SW 1271 (cell line): Measurements from ENCODE around the gene TSHZ3.

Source experiments
- DNase-seq, 2 experiments: peaks; one replicate each; lab custom pipeline; 2025; lab: John Stamatoyannopoulos, UW

TSHZ3 gene

DNA sequence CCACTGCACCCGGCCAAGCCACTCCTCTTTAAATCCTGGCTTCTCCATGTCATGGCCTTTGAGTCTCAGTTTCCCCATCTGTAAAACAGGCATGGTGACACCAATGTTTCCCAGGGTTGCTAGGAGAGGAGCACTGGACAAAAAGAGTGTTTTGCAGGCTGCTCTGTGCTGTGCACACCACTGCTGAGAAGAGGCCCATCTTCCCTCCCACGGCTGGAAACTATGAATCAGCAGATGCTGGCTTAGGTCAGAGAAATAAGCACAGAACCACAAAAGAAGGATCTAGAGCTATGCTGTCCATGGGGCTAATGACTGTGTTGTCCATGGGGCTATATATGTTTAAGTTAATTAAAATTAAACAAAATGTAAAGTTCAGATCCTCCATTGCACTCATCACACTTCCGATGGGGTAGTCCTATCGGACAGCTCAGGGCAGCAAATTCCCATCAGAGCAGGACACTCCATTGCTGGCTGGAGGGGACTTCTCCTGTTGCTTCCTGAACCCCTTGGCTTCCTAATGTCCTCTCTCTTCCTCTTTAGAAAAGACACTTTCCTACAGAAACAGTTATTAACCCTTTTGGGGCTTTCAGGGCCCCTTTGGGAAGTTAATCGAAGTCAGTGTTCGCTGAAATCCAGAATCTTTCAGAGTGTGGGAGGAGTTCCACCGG lies 37.1 kb downstream of the TSHZ3 start:
- no peak for DNase-seq

DNA sequence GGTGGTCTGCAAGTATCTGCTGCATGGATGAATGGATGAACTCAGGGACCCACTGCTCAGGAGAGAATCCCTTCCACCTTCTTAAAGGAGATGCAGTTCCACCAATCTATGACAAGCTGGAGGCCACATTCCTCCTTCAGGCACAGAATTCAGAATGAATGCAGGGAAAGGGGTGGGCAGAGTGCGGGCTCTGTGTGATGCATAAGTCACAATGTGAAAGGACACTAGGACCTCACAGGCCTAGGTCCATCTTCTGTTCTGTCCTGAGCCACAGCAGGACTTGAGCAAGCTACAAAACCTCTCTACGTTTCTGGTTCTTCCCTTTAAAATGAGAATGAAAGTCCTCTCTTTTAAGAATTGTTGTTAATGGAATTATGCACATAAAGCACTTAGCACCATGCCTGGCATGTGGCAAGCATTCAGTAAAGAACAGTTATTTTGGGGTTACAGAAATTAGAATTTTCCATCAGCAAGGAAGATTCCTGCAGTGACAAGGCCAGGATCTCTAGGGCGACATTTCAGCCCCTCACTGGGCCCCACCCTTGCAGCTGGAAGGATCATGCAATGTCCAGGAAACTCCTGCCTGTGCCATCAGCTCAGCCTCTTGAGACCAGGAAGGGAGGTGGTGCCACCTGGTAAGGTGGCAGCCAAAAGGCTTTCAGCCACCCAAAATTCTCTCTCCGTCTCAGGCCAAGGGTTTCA lies 38.7 kb downstream of the TSHZ3 start:
- DNase-seq = no peak

DNA sequence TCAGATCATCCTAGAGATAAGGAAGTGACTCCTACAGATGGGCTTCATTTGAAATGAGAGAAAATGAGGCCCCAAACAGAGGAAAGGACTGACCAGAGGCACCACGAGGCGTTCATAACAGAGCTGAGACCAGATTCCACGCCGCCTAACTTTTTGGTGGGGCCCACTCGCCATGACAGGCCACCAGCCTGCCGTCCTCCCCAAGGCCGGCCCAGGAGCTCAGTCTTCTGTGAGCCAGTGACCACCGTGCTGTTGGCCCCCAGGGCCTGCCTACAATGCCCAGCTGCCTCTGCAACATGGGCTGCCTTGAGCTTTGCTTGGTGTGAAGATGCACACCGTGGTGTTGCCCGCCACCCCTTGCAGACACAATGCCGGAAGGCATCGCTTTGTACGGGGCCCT lies 40.5 kb downstream of the TSHZ3 start:
- DNase-seq = no peak

DNA sequence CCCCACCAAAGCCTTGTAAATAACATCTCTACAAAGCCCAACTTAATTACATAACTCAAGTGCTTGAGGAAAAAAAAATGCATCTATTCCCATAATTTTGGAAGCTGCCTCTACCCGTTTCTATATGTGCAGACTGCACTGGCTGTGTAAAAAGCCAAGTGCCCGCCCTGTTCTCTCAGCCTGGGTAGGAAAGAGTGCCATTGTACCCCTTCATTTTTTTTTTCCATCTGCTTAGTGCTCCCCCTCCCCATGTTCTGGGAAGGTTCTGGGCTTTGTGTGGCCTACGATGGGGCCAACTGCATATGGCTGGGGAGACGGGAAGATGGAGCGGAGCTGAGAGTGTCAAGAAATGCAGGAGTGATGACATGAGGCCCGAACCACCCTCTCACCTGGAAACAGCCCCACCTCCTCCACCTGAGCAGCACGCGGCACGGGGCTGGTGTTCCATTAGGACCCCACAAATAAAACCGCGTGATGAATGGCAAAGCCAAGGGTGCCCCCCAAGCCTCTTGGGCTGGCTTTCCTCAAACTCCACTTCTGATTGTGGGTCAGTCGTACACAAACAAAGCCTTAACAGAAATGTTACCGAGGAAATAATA lies 42.1 kb downstream of the TSHZ3 start:
- DNase-seq = no peak

DNA sequence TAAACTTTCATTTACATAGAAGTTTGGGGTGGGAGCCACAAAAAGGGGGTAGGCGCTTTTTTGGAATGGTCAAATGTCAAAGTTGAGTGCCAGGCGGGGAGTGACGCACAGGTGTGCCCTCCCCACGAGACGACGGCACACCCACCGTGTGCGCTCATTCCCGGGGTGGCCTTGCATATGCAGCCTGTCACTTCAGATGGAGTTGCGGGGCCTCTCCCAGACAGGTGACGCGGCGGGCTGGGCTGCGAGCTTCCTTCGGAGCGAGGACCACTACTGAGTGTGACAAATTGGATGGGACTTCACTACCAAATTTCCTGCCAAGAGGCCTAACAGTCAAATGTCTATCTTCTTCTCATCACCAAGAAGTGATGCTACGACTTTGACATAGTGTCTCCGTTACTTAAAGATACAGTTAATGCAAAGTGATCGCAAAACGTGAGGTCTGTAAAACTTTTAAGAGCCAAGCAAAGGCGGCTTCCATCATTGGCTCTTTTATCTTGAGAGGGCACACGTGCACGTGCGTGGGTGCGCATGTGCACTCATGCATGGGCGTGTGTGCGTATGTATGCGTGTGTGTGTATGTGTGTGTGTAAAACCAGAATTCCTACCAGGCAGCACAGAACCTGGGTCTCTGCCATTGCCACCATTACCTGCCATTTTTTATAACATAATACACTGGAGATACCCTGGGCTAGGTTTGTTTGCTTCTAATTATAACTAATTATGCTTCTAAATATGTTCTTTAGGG lies 43.1 kb downstream of the TSHZ3 start:
- DNase-seq = no peak

DNA sequence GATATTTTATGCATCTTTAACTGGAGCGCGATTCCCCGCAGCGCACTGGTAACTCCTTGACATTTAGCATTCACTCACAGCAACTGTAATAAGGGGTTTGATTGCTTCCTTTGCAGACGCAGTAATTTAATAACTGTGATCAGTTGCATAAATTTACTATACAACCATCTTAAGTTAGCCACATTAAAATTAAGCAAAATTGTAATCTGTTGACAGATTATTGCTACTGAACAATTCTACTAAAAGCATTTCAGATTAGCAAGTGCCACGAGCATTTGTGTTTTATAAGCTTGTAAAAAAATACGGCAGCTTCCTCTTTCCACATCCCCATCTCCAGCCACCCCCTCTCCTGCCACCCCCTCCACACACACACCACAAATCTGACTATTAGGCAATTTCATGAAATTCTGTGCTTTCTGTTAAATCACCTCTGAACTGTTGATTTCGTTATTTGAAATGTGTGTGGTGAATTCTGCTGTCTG lies 44.4 kb downstream of the TSHZ3 start:
- DNase-seq = no peak

DNA sequence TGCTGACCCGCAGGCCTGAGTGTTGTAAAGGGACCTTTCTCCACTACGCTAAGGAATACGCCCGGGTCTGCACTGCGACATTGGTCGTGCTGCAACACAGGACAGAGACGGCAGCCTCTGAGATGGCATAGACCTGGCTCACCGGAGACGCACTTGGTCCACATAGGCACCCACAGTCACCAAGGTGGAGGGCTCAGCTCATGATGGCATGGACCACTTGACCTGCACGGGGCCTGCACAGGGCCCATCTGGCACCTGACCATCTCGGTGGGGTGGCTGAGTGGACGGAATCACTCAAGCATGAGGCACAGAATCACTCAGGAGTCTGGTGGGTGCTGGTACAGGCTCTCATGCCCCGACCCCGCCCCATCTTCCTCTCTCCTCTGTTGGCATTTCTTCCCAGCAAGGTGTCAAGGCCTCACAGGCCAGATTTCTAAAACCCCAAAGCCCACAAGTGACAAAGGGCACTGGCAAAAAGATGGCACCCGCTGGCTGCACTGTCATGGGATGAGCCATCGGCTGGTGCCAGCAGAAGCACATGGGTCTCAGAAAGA lies 45.9 kb downstream of the TSHZ3 start:
- no peak for DNase-seq

DNA sequence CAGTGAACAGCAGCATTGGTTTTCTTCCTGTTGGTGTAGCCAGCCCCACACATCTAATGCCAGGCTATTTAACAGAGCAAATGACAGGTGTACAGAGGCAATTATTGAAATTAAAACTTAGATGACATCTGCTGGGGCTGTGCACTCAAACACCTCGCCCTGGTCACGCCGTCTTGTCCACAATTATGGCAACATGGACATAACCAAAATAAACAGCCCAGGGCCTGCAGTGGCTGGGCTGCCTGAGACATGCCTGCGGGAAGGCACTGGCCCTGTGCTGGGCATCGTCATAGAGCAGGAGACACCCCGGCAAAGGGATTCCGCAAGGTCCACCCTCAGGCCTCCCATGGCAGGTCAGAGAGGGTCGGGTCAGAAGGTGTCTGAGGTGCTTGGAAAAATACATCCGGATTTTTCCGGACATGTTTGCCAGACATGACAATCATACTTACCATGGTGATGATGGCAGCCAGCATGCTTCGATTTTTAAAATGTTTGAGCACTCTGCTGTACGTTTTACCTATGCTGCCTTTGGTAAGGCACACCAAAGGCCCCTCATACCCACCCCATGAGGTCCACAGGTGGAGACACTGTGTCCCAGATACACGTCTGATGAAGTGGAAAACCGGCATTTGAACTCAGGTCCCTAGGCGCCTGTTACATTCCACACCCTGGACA lies 47.8 kb downstream of the TSHZ3 start:
- DNase-seq = no peak

DNA sequence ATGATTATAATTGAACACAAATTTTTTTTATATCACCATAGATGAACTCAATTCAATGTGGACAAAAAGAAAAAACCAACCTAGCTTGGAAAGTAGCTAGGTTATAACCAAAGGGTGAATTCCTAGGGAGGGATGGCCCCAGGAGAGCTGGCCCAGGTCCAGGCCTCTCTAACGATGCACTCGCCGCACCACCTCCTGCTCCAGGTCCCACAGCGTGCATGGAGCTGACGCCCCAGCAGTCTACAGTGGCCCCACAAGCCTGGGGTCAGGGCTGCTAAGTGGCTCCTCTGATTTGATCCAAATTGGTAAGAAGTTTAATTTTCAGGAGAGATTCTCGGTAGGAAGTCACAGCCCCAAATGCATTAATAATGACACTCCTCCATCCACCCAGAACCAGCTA lies 48.8 kb downstream of the TSHZ3 start:
- DNase-seq = no peak

DNA sequence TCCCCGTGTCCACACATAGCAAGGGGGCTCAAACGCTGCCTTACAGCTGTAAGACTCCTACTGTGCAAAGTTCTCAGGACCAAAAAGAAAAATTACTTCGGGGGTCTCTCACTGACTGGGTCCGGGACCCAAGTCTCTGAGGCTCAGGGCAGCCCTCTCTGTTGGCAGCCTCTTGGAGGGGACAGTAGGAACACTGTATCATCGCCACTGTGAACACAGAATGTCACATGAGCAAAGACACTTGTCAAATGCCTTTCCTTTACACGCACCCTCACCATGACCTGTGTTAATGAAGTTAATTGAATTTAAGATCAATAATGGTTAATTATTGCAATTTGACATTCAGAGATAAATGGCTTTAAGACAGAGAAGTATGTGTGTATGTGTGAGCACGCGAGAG lies 49.6 kb downstream of the TSHZ3 start:
- no peak for DNase-seq

DNA sequence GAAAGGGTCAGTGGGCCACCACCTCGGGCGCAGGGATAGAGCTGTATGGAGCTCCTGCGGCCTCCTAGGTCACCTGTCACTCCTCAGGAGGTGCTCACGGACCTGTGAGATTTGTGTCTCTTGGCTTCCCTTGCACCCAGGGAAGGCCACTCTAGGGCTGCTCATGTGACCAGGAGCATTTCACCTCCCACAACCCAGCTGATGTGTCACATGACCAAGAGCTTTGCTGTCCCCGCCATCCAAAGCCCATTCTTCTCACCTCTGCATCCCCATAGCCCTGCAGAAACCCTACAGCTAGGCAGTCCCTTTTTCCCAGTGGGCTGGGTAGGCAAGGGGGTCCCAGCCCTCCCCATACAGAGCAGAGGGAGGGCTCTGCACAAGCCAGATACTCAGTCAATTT lies 51.2 kb downstream of the TSHZ3 start:
- DNase-seq = no peak

DNA sequence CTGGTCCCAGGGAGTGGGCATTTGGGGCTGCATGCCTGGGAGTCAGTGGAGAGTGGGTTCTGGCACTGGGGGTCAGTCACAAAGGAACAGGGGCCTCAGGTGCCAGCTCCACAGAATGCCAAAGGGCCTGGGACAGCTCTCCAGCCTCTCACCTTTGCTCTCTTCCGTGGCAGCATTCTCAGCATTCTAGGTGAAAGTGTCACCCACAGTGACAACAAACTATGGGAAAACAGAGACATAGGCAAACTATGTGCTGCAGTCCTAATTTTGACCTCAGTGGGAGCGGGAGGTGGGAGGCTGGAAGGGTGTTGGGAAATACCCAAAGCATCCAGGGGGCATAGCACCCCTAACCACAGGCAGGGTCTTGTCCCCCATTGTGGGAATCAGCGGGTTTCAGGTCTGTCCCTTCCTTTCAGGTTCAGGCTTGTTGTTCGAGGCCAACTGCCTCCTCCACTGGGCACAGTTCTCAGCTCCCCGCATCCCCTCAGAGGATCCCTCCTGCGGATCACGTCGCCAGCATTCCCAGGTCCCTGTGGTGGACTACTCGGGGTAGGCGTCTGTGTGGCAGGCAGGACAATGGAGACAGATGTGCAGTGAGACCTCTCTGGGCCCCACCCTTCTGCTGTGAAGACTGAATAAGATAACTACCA lies 52.4 kb downstream of the TSHZ3 start:
- no peak for DNase-seq

DNA sequence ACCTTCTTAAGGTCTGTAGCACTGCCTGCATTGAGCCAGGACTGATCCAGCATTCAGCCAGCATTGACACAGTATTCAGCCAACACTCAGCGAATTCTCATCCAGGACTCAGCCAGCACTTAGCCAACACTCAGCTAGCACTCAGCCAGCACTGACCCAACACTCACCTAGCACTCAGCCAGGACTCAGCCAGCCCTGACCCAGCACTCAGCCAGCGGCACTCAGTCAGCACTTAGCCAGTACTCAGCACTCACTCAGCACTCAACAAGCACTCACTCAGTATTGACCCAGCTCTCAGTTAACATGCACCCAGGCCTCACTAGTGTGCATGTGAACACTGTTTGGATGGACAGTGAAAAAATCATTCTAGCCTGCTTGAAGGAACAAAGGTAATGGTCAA lies 55.0 kb downstream of the TSHZ3 start:
- no peak for DNase-seq

DNA sequence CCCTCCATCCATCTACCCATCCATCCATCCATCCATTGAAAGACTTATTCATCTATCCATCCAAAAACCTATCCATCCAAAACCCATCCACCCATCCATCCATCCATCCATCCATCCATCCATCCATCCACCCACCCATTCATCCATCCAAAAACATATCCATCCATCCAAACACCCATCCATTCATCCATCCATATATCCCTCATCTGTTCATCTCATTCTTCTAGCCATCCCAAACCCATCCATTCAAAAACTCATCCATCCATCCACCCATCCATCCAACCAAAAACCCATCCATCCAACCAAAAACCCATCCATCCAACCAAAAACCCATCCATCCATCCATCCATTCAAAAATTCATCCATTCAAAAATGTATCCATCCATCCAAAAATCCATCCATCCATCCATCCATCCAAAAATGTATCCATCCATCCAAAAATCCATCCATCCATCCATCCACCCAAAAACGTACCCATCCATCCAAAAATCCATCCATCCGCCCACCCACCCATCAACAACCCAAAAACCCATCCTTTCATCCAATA lies 56.5 kb downstream of the TSHZ3 start:
- DNase-seq = no peak

DNA sequence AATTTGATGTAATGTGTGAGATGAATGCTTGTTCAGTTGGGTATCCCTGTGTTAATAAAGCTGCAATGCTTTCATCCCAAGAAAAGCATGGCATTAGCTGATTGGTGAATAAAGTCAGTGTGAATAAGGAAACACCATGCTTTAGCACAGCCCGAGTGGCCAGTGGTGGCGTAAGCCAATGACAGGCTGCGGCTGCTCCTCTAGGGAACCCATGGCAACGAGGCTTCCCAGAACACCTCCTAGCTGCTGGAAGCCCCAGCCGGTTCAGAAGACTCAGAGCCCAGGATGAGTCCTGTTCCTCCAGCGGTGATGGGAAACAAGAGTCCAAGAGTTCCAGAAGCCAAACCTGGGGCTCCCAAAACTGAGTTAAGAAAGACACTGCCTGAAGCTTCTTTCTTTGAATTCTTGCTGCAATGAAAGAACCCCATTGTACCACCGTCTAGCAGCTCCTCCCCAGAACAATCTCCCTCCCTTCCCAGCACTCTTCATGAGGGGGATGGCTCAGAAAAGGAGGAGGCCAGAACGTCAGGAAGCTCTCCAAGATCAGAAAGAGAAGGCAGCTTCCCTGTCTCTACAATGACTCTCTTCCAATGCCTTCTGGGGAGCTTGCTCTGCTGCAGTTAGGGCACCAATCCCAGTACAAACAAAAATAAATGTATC lies 58.2 kb downstream of the TSHZ3 start:
- no peak for DNase-seq

DNA sequence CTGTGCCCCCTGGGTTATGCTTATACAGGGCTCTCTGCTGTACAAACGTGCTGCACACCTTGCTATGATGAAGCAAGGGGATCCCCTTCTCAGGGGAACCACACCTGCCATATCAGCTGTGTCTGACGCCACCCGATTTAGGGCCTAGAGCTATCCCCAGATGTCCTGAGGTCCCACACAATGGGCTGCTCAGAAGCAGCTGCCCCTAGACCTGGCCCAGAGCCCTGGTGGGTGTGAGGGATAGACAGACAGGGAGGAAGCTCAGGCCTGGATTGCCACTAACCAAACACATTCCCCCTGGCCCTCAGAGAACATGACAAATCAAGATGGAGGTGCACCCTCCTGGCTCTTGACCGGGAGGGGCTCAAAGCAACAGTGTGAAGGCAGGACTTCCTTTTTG lies 59.3 kb downstream of the TSHZ3 start:
- no peak for DNase-seq

DNA sequence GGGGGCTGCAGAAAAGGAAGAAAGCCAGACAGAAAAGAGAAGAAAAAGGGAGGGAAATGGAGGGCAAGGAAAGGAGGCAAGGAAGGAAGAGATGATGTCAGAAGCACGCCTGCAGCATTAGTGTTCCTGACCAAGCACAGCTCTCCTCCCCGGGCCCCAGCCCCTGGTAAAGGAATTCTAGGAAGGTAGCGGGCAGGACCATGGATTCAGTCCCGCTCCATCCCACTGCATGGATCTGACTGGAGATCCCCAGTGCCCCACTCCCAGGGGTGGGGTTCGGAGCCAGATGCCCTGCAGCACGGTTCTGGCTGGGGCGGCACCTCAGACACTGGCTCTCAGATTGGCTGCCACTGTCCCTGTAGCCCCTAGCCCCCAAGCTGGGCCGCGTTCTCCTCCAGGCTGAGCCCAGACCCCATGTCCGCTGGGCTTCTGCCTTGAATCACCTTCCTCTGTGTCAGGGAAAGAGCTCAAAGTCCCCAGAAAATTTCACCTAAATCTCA lies 59.8 kb downstream of the TSHZ3 start:
- DNase-seq = no peak

DNA sequence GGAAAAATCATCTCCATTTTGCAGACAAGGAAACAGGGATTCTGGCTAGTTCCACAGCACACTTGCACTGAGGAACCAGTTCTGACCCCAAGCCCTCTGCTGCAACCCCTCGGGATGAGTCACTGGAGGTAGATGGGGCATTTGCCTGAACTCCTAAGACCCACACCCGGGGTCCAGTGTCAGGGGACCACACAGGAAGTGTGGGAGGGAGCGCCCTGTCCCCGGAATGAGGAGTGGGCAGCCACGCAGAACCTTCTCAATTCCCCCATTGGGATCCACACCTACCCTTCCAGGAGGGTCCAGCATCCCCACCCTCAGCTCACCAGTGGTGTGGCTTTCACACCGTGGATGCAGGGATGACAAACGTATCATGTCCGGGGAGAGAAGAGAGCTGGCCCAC lies 62.7 kb downstream of the TSHZ3 start:
- DNase-seq = no peak

DNA sequence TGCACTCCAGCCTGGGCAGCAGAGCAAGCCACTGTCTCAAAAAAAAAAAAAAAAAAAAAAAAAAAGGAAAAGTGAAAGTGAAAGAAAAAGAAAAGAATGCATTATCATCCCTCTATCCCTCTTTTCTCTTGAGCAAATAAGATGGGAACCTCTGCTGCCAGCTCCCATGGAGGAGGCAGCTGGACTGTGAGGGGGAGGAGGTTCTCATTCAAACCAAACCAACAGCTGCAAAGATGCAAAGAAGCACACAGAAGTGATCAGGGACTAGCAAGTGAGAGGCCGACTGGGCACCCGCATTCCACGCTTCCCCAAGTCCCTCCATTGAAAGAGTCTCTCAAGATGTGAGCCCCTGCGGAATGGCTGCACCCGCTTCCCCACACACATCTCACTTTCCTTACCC lies 63.5 kb downstream of the TSHZ3 start:
- DNase-seq = no peak

DNA sequence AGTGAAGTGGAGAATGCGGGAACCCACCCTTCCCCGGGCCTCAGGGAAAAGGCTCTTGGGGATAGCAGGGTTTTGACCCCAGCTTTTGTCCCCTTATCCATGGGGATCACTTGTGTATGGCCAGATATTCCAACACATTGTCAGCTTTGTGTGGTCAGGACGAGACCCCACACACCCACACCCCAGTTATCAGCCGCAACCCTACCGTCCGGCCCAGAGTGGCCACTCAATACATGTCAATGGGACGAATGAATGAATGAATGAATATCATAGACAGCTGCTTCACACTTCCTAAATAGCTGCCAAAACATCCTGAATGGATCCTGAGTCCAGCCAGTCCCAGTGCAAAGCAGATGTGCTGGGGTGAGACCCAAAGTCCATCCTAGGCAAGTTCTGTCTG lies 64.6 kb downstream of the TSHZ3 start:
- DNase-seq = no peak
